HUES6 (cell line): Measurements from ENCODE around the gene CLRN1.

ENCODE experiments used
- H3K27ac ChIP-seq: 2 replicates; pipeline ENCODE4 v1.7.0; 2013; ENCODE audit warnings: low read depth, mild to moderate bottlenecking, low read length, inconsistent platforms
- H3K27me3 ChIP-seq: 2 replicates; pipeline ENCODE4 v1.6.1; 2013; ENCODE audit warnings: low read length; ENCODE audit not compliant: control insufficient read depth, insufficient read depth
- H3K36me3 ChIP-seq: 2 replicates; pipeline ENCODE4 v1.6.1; 2013; ENCODE audit warnings: low read length; ENCODE audit not compliant: control insufficient read depth, insufficient read depth
- H3K4me1 ChIP-seq: 2 replicates; pipeline ENCODE4 v1.6.1; 2013; ENCODE audit warnings: low read length; ENCODE audit not compliant: control insufficient read depth, insufficient read depth
- H3K4me3 ChIP-seq: 2 replicates; pipeline ENCODE4 v1.5.1; 2013; ENCODE audit warnings: low read depth, low read length
- H3K9ac ChIP-seq: one replicate; pipeline ENCODE4 v1.6.1; 2013; ENCODE audit warnings: mild to moderate bottlenecking, low read length
- H3K9me3 ChIP-seq: 2 replicates; pipeline ENCODE4 v1.6.1; 2013; ENCODE audit warnings: low read depth, low read length; ENCODE audit not compliant: control insufficient read depth, insufficient read depth

CLRN1 gene

GRCh38 chr3:150975992-150976368 lies 3.5 kb upstream of the CLRN1 start:
- no peaks in the 10 kb centered on the region for H3K27me3 ChIP-seq
- H3K4me1 ChIP-seq: peaks cover 39% of the 10 kb centered on the region
- H3K36me3 ChIP-seq: no peaks in the 10 kb centered on the region
- no peaks in the 10 kb centered on the region for H3K9me3 ChIP-seq
- no peak overlapping the region; the same call in 1 of the 2 replicates for H3K27ac ChIP-seq
- no peak overlapping the region for H3K9ac ChIP-seq
- H3K4me3 ChIP-seq: no peak overlapping the region

GRCh38 chr3:150975086-150975991 lies 2.8 kb upstream of the CLRN1 start:
- no peaks in the 10 kb centered on the region for H3K36me3 ChIP-seq
- H3K9me3 ChIP-seq: no peaks in the 10 kb centered on the region
- H3K4me3 ChIP-seq: no peak overlapping the region
- H3K4me1 ChIP-seq: peaks cover 41% of the 10 kb centered on the region
- no peak overlapping the region; the same call in 1 of the 2 replicates for H3K27ac ChIP-seq
- H3K9ac ChIP-seq: no peak overlapping the region
- H3K27me3 ChIP-seq: no peaks in the 10 kb centered on the region

GRCh38 chr3:150970665-150971324 lies 1.7 kb downstream of the CLRN1 start:
- Histone ChIP-seq H3K36me3 (no peaks in the 10 kb centered on the region), H3K4me1 (peaks cover 27% of the 10 kb centered on the region), H3K4me3 (no peak overlapping the region), H3K9ac (no peak overlapping the region), H3K27ac (peak overlapping the region; percentile 23; the same call in 1 of the 2 replicates), H3K27me3 (no peaks in the 10 kb centered on the region), H3K9me3 (no peaks in the 10 kb centered on the region)

- Histone ChIP-seq H3K9ac (no peak overlapping the region), H3K36me3 (no peaks in the 10 kb centered on the region), H3K4me1 (peaks cover 22% of the 10 kb centered on the region), H3K27me3 (no peaks in the 10 kb centered on the region), H3K9me3 (no peaks in the 10 kb centered on the region), H3K27ac (no peak overlapping the region), H3K4me3 (no peak overlapping the region)
These were observed 4.0 kb downstream of the CLRN1 start for GRCh38 chr3:150968341-150969035.

- no peak overlapping the region for H3K27ac ChIP-seq
- no peak overlapping the region for H3K9ac ChIP-seq
- no peaks in the 10 kb centered on the region for H3K36me3 ChIP-seq
- no peaks in the 10 kb centered on the region for H3K9me3 ChIP-seq
- no peaks in the 10 kb centered on the region for H3K4me1 ChIP-seq
- no peaks in the 10 kb centered on the region for H3K27me3 ChIP-seq
- no peak overlapping the region for H3K4me3 ChIP-seq
These were observed 7.1 kb downstream of the CLRN1 start for GRCh38 chr3:150965436-150965835.

GRCh38 chr3:150961949-150962348 lies 10.6 kb downstream of the CLRN1 start:
- H3K9ac ChIP-seq: no peak overlapping the region
- H3K36me3 ChIP-seq: no peaks in the 10 kb centered on the region
- no peaks in the 10 kb centered on the region for H3K4me1 ChIP-seq
- no peak overlapping the region for H3K4me3 ChIP-seq
- no peaks in the 10 kb centered on the region for H3K27me3 ChIP-seq
- no peak overlapping the region for H3K27ac ChIP-seq
- H3K9me3 ChIP-seq: no peaks in the 10 kb centered on the region

GRCh38 chr3:150960708-150961684 lies 11.5 kb downstream of the CLRN1 start:
- H3K27me3 ChIP-seq: no peaks in the 10 kb centered on the region
- H3K4me1 ChIP-seq: no peaks in the 10 kb centered on the region
- no peak overlapping the region for H3K4me3 ChIP-seq
- no peak overlapping the region for H3K9ac ChIP-seq
- no peak overlapping the region for H3K27ac ChIP-seq
- H3K36me3 ChIP-seq: no peaks in the 10 kb centered on the region
- no peaks in the 10 kb centered on the region for H3K9me3 ChIP-seq

- Histone ChIP-seq H3K27ac (no peak overlapping the region), H3K36me3 (no peaks in the 10 kb centered on the region), H3K4me3 (no peak overlapping the region), H3K4me1 (no peaks in the 10 kb centered on the region), H3K9me3 (no peaks in the 10 kb centered on the region), H3K9ac (no peak overlapping the region), H3K27me3 (no peaks in the 10 kb centered on the region)
These were observed 13.8 kb downstream of the CLRN1 start for GRCh38 chr3:150958683-150959082.

GRCh38 chr3:150956376-150956775 lies 16.2 kb downstream of the CLRN1 start:
- H3K27me3 ChIP-seq: no peaks in the 10 kb centered on the region
- no peaks in the 10 kb centered on the region for H3K4me1 ChIP-seq
- H3K36me3 ChIP-seq: no peaks in the 10 kb centered on the region
- H3K9ac ChIP-seq: no peak overlapping the region
- no peak overlapping the region for H3K4me3 ChIP-seq
- no peaks in the 10 kb centered on the region for H3K9me3 ChIP-seq
- no peak overlapping the region for H3K27ac ChIP-seq

- H3K9ac ChIP-seq: no peak overlapping the region
- no peaks in the 10 kb centered on the region for H3K9me3 ChIP-seq
- no peaks in the 10 kb centered on the region for H3K27me3 ChIP-seq
- H3K36me3 ChIP-seq: no peaks in the 10 kb centered on the region
- H3K4me3 ChIP-seq: no peak overlapping the region
- H3K27ac ChIP-seq: no peak overlapping the region
- no peaks in the 10 kb centered on the region for H3K4me1 ChIP-seq
These were observed 20.6 kb downstream of the CLRN1 start for GRCh38 chr3:150951923-150952322.
